HG03108 (cell line): Measurements from ENCODE around the gene MYO5C.
A peak's percentile ranks its signal among the peaks of the same experiment; 100 is the strongest.
"Not testable (repeated sequence)": the region's sequence is repeated elsewhere in the genome, so short reads cannot be mapped to it uniquely, and the experiment has no call there.

Source experiments
- ATAC-seq: cut with Tn5 transposase; IDR thresholded peaks from one replicate; pipeline ENCODE4 v1.9.1; 2021; ENCODE audit warnings: moderate library complexity; ENCODE audit not compliant: unreplicated experiment

Gene MYO5C

DNA sequence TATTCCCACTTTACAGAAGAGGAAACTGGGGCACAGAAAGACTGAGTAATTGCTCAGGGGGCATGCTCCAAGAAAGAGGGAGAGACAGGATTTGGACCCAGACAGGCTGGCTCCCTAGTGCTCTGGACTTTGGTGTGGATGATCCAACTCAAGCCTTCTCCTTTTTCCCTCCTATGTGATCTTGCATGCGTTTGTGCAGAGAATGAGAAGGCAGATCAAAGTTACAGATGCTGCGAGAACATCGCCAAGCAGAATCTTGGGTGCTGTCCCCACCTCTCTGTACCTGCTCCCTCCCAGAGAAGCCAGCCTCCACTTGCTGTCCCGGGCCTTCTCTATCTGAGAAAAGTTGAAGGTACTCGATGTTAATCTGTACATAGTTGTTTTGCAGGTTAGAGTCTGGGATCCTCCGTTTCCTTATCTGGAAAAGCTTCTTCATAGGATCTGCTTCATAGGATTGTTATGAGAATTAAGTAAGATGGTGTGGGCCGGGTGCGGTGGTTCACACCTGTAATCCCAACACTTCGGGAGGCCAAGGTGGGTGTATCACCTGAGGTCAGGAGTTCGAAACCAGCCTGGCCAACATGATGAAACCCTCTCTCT, 114.7 kb downstream of the MYO5C start:
- no peak for ATAC-seq

DNA sequence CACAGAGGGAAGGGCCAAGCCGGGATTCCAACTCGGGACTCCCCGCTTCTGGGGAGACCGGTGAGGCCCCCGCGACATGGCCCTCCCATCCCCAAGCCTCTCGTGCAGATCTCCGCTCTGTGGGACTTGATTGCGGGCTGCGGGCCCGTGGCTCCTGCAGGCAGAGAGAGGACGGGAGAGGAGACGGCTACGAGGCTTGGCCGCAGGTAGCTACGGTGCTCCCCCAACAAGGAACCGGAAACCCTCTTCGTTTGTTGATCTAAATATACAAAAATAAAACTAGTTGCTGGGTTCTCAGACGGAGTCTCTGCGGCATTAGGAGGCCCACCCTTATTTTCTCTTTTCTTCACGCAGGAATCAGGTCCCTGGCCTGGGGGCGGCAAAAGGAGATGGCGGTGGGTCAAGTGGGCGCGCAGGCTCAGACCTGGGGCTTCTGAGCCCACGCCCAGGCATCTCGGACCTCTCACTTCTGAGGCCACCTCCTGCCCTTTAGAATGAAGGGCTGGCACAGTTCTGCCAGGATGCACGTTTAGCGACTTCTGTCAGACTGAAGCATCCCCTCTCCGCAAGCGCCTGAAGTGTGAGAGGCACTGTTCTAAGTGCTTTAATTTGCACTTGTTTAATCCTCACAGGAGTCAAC, 115.3 kb downstream of the MYO5C start:
- ATAC-seq, result peak; percentile 29

DNA sequence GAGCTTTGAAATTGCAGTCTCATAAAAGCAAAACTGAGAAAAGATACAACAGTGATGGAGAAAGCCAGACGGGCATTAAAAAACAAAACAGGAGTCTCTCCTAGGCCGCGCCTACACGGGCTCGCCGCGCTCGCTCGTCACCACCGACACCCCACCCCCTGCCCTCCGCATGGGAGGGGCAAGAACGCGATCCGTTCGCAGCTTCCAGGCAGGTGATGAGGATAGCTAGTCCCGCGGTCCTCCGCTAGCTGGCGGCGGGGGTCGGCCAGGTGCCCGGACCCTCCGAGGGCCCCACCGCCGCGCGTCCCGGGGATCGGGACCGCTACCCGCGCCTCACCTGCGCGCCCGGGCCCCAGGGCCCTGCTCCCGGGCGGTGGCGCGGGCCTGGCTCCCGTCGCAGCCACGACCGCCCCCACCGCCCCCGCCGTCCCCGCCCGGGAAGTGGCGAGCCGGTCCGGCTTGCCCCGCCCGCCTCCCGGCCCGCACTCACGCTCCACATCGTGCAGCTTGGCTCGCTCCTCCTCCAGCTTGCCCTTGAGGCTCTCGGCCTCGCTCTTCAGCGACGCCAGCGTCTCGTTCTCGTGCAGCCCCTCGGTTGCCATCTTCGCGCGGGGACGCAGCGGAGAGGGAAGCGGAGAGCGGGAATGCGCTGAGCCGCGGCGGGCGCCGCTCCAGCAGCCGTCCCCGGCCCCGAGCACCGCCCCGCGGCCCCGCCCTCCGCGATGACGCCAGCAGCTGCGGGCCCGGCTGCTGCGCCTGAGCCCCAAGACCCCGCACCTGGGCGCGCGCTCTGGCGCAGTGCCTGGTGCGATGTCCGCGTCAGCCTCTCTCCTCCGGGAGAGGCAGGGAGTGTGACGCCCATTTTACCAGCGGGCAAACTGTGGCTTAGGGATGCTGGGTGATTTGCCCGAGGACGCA, 116.1 kb downstream of the MYO5C start:
- peak; percentile 82 for ATAC-seq

DNA sequence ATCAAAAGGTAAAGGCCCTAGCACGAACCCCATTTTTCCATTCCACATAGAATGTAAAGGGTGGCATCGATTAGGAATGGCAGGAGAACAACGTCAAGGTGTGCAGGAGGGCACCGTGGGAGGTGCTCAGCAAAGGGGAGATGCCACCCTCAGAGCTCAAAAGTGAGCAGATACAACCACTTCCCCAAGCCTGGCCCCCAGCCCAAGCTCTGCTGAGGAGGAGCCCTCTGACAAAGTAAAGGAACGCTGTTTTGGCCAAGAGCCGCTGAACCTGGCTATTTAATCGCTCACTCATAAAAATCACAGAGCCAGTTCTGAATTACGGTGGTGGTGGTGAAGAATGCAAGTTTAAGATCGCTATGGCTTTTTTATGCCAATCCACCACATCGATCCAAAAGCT, 116.8 kb downstream of the MYO5C start:
- ATAC-seq, result no peak

DNA sequence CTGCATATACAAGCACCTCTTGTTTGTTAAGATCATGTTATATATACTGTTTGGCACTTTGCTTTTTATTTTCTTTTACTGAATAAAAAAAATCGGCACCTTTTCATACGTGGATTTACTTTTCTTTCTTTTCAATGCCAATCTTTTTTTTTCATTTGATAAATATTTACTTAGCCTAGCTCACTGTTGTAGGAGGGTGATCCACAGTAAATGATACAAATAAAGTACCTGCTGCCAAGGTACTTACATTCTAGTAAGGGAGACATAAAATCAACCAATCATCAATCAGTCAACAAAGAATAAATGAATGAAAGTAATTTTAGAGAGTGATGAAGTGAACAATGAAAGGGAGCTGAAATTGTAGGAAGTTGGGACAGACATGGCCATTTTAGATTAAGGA, 122.7 kb downstream of the MYO5C start:
- no peak for ATAC-seq

DNA sequence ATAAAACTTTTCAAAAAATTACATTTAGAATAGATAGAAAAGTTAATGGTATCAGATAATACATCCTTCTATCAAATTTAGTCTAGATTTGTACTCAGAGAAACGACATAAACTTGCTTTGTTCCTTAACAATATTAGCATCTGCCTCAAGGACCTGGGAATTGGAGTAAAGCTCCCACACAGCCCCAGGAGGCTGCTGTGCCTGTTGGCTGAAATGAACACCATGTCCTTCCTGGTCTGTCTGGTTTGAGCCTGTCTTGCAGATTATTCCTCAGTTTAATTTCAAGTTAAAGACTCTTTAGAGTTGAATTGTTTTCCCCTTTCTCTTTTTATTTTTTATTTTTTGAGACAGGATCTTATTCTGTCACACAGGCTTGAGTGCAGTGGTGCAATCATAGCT, 123.8 kb downstream of the MYO5C start:
- ATAC-seq, result no peak

DNA sequence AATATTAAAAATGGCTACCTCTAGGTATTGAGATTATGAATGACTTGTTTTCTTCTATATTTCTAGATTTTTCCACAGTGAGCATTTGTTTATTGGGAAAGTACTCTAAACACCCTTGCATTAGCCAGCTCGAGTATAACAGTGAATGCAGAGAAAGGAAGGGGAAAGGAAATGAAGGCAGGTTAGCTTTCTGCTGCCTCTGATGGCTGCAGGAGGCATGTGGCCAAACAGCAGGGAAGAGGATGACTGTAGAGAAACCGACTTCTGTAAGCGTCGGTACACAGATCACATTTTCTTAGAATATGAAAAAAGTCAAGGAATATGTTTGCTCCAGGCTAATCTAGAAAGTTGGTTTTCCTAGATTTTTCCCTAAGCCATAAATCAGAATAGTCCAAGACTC, 124.2 kb downstream of the MYO5C start:
- no peak for ATAC-seq

DNA sequence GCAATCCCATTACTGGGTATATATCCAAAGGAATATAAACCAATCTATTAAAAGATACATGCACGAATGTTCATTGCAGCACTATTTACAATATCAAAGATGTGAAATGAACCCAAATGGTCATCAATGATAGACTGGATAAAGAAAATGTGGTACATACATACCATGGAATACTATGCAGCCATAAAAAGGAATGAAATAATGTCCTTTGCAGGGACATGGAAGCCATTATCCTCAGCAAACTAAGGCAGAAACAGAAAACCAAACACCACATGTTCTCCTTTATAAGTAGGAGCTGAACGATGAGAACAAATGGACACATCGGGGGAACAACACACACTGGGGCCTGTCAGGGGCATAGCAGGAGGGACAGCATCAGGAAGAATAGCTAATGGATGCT, 125.4 kb downstream of the MYO5C start:
- not testable (repeated sequence) for ATAC-seq

DNA sequence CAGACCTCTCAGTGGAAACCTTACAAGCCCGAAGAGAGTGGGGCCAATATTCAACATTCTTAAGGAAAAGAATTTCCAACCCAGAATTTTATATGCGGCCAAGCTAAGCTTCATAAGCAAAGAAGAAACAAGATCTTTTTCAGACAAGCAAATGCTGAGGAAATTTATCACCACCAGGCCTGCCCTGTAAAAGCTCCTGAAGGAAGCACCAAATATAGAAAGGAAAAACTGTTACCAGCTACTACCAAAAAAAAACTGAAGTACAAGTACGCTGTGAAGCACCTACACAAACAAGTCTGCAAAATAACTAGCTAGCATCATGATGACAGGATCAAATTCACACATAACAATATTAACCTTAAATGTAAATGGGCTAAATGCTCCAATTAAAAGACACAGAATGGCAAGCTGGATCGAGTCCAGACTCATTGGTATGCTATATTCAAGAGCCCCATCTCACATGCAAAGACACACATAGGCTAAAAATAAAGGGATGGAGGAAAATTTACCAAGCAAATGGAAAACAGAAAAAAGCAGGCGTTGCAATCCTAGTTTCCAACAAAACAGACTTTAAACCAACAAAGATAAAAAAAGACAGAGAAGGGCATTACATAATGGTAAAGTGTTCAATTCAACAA, 130.0 kb downstream of the MYO5C start:
- not testable (repeated sequence) for ATAC-seq

DNA sequence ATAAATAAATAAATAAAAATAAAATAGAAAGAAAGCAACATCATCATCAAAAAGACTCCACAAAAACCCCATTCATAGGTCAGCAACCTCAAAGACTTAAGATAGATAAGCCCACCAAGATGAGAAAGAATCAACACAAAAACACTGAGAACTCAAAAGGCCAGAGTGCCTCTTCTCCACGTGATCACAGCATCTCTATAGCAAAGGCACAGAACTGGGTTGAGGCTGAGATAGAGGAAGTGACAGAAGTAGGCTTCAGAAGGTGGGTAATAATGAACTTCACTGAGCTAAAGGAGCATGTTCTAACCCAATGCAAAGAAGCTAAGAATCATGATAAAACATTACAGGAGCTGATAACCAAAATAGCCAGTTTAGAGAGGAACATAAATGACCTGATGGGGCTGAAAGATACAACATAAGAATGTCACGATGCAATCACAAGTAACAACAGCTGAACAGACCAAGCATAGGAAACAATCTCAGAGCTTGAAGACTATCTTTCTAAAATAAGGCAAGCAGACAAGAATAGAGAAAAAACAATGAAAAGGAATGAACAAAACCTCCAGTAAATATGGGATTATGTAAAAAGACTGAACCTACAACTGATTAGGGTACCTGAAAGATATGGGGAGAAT, 130.9 kb downstream of the MYO5C start:
- ATAC-seq, result no peak

DNA sequence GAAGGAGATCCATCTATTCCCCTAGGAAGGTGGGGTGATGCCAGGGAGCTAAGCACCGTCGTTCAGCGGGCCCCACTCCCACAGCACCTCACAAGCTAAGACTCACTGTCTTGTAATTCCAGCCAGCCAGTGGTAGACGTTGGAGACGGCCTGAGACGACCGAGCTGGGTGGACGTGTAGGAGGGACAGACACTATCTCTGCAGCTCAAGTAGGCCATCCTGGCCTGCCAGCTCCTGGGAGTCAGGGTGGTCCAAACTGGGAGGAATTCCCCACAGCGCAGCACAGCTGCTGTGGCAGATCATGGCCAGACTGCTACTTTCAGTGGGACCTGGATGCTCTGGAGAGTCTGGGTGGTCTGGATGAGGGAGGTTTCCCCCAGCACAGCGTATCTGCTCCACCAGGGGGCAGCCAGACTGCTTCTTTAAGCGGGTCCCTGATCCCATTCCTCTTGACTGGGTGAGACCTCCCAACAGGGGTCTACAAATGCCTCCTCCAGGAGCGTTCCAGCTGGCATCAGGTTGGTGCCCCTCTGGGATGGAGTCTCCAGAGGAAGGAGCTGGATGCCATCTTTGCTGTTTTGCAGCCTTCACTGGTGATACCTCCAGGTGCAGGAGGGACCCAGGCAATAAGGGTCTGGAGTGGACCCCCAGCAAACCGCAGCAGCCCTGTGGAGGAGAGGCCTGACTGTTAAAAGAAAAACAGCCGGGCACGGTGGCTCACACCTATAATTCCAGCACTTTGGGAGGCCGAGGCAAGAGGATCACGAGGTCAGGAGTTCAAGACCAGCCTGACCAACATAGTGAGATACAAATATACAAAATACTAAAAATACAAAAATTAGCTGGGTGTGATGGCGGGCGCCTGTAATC, 132.0 kb downstream of the MYO5C start:
- ATAC-seq, result no peak

DNA sequence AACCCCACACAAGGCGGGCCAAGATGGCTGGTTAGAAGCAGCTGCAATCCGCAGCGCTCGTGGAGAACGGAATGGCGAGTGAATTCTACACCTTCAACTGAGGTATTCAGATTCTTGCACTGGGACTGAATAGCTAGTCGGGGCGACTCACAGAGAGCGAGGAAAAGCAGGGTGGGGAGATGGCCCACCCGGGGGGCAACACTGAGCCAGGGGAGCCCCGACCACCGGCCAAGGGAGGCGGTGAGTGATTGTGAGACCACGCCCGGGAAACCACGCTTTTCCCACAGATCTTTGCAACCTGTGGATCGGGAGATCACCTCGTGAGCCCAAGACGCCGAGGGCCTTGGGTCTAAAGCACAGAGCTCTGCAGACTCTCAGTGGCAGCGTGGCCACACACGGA, 132.7 kb downstream of the MYO5C start:
- no peak for ATAC-seq

DNA sequence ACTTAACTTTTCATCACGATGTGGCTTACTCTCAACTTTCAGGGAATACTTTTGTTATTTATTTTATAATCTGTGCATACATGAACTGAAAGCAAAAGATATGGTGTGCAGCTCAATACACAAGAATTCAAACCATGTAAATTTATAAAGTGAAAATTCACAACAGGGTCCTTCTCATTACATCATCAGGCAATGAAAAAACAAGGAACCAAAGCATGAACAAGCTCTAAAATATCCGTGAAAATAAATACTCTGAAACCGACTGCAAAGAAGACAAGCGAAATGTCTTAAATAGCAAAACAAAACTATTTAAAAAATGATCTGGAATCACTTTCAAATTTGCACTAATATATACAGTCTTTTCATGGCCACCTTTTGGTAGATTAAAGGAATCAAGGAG, 133.3 kb downstream of the MYO5C start:
- ATAC-seq, result no peak

DNA sequence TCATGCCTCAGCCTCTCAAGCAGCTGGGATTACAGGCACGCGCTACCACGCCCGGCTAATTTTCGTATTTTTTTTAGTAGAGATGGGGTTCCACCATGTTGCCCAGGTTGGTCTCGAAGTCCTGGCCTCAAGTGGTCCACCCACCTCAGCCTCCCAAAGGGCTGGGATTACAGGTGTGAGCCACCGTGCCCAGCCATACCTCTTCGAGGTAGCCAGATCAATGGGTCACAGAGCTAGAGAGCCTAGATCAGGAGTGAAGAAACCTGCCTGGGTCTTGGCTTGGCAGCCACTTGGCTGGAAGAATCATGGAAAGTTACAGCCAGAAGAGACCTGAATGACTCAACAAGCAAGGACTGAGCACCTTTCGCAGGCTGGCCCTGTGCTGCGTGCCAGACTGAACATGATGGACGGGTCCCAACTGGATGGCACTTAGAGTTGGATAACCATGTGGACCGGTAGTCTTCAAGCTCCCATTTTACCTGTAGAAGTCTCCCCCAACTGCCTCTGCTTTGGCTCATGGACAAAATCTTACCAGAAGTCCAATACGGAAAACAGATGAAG, 134.1 kb downstream of the MYO5C start:
- ATAC-seq, result no peak

DNA sequence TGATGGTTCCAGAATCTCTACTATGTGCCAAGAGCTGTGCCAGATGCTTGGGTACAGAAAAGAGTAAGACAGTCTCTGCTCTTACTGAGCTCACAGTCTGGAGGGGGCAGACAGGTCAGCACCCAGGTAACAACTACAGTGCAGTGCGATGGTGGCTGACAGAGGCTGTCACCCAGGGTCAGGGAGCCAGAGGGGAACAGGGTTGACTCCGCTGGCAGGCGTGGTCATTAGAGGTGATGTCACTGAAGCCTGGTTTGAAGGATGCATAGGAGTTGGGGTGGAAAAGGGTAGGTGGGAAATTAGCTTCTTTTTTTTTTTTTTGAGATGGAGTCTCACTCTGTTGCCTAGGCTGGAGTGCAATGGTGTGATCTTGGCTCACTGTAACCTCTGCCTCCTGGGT, 136.0 kb downstream of the MYO5C start:
- ATAC-seq, result no peak

DNA sequence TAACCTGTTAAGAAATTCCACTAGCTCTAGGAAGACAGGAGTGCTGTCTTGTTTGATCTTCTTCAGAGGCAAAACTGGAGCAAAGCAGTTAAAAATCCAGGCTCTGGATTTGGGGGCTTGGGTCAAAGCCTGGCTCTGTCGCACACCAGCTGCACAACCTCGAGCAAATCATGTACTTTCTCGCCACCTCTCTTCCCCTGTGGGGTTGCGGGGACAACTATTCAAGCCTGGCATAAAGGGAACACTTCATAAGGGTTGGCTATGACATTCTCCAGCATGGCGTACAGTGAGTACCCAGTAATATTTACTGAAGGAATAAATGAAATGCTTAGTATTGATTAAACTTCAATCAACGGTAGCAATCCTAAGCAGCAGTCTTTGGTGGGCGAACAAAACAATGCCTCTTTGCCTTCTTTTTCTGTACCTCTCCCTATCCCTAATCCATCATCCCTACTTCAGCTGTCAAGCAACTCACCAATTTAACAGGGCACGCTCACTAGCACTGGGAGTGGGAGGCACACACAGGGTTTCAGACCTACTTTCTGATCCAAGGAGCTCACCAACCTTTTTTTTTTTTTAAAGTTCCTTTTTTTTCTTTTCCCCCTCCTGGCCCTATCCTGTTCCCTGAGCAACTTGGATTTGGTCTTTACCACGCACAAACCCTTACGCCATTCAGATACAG, 137.4 kb downstream of the MYO5C start:
- no peak for ATAC-seq

DNA sequence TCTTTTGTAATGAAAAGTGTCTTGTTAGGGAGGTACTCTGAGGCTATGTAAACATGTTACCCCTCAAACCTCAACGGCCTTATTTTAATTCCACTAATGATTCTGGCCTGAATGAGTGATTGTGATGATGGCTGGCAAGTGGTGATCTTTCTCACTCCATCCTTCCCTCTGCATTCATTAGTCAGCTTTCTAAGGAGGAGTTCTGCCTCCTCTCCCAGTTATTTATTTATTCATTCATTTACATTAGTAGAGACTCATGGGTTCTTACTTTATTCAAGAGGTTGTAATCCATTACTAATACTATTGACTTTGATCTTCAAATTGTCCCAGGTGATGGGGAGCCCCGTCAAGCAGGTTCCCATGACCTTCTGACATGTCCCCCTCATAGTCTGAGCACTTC, 139.7 kb downstream of the MYO5C start:
- no peak for ATAC-seq

DNA sequence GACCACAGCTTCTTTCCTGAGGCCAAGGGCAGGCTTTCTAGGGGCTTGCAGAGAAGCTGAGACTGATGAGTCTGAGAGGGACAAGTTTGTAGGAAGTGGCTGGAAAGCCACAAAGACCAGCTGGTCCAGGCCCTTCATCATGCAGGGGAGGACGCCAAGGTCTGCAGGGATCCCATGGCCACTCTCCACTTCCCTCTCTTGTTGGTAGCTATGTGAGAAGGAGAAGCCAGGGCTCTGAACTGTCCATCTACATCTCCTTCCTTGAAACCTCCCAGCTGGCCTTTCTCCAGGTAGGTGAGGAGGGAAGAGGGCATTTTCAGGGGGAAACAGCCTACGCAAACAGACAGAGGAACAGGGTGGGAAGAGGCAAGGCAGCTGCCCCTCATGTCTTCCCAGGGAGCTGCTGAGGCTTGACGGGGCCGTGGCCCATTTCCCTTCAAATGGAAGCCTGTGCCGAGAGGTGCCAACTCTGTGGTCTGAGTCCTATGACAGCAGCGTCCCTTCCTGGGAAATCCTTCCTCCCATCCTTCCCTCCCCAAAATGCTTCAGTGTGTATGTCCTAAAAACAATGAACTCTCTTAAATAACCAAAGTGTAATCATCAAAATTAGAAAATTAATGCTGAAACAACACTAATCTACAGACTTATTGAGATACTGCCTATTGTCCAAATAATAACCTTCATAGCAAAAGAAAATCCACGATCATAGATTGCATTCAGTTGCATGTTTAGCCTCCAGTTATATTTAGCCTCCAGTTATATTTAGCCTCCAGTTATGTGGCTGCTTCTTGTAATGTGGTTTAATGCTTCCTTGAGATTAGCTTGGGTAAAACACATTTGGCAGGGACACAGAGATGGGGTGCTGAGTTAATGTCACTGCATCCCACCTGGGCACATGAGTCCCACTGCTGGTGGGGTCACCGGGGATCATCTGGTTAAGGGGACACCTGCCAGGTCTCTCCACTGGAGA, 140.4 kb downstream of the MYO5C start:
- no peak for ATAC-seq
